HG03039 (cell line): Measurements from ENCODE around the gene IL25.
"Not testable (repeated sequence)": the region's sequence is repeated elsewhere in the genome, so short reads cannot be mapped to it uniquely, and the experiment has no call there.

Experiments used
- ATAC-seq: cut with Tn5 transposase; IDR thresholded peaks from one replicate; pipeline ENCODE4 v1.9.1; 2021; ENCODE audit warnings: mild to moderate bottlenecking, moderate library complexity; ENCODE audit not compliant: unreplicated experiment

The IL25 gene

GRCh38 chr14:23387916-23388882, 15.6 kb downstream of the IL25 start:
- ATAC-seq = no peak

- no peak for ATAC-seq
Measured at GRCh38 chr14:23388996-23389395, 16.4 kb downstream of the IL25 start.

- ATAC-seq = no peak
Measured at GRCh38 chr14:23389396-23389795, 16.8 kb downstream of the IL25 start.

- ATAC-seq = not testable (repeated sequence)
Measured at GRCh38 chr14:23389871-23390270, 17.3 kb downstream of the IL25 start.

GRCh38 chr14:23392613-23393012, 20.0 kb downstream of the IL25 start:
- no peak for ATAC-seq

- no peak for ATAC-seq
Measured at GRCh38 chr14:23396126-23396525, 23.5 kb downstream of the IL25 start.

GRCh38 chr14:23396781-23397407, 24.3 kb downstream of the IL25 start:
- ATAC-seq = no peak

GRCh38 chr14:23398348-23398747, 25.7 kb downstream of the IL25 start:
- ATAC-seq = no peak

GRCh38 chr14:23399136-23399535, 26.5 kb downstream of the IL25 start:
- ATAC-seq = no peak

- ATAC-seq = no peak
Measured at GRCh38 chr14:23399591-23399990, 27.0 kb downstream of the IL25 start.

GRCh38 chr14:23400496-23401149, 28.0 kb downstream of the IL25 start:
- ATAC-seq = not testable (repeated sequence)

GRCh38 chr14:23401291-23401690, 28.7 kb downstream of the IL25 start:
- ATAC-seq = no peak

- ATAC-seq = no peak
Measured at GRCh38 chr14:23402296-23403138, 29.9 kb downstream of the IL25 start.

GRCh38 chr14:23403139-23403438, 30.5 kb downstream of the IL25 start:
- no peak for ATAC-seq

GRCh38 chr14:23403908-23404307, 31.3 kb downstream of the IL25 start:
- no peak for ATAC-seq

- no peak for ATAC-seq
Measured at GRCh38 chr14:23404331-23404900, 31.8 kb downstream of the IL25 start.

- no peak for ATAC-seq
Measured at GRCh38 chr14:23405096-23405495, 32.5 kb downstream of the IL25 start.

- ATAC-seq = no peak
Measured at GRCh38 chr14:23405516-23406025, 33.0 kb downstream of the IL25 start.

- ATAC-seq = no peak
Measured at GRCh38 chr14:23406244-23406643, 33.6 kb downstream of the IL25 start.

GRCh38 chr14:23406725-23407355, 34.2 kb downstream of the IL25 start:
- ATAC-seq = no peak
